ENCODE data around the gene ZSWIM1.

- TF ChIP-seq, protein P1, sequence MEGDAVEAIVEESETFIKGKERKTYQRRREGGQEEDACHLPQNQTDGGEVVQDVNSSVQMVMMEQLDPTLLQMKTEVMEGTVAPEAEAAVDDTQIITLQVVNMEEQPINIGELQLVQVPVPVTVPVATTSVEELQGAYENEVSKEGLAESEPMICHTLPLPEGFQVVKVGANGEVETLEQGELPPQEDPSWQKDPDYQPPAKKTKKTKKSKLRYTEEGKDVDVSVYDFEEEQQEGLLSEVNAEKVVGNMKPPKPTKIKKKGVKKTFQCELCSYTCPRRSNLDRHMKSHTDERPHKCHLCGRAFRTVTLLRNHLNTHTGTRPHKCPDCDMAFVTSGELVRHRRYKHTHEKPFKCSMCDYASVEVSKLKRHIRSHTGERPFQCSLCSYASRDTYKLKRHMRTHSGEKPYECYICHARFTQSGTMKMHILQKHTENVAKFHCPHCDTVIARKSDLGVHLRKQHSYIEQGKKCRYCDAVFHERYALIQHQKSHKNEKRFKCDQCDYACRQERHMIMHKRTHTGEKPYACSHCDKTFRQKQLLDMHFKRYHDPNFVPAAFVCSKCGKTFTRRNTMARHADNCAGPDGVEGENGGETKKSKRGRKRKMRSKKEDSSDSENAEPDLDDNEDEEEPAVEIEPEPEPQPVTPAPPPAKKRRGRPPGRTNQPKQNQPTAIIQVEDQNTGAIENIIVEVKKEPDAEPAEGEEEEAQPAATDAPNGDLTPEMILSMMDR (IDR thresholded peaks at IDR 0.05): no peak
- no peak for TF ChIP-seq POLR2A (IDR thresholded peaks at IDR 0.05)
Measured at GRCh38 chr20:45912344-45912682, 31.3 kb downstream of the ZSWIM1 start.

Measured in heart left ventricle (tissue), 13 donors.